Mesenchymal stem cell (in vitro differentiated cells and primary cell): ENCODE data around the gene CSPG5.

Source experiments
- DNase-seq: peaks from one replicate; pipeline ENCODE4 v3.0.0-alpha.2; 2013
- H2AFZ ChIP-seq: one replicate; pipeline ENCODE4 v1.6.1; 2013; ENCODE audit warnings: low read depth, mild to moderate bottlenecking, control low read depth, inconsistent platforms, low read length, moderate library complexity
- H2AK5ac ChIP-seq: 2 replicates; pipeline ENCODE4 v1.6.1; 2013; ENCODE audit warnings: low read length, moderate library complexity, mild to moderate bottlenecking, inconsistent platforms; ENCODE audit not compliant: severe bottlenecking
- H2BK120ac ChIP-seq: one replicate; pipeline ENCODE4 v1.6.1; 2013; ENCODE audit warnings: low read depth, mild to moderate bottlenecking, inconsistent platforms, low read length, moderate library complexity
- H2BK12ac ChIP-seq, 2 experiments: one replicate each; pipeline ENCODE4 v1.6.1; 2013; ENCODE audit warnings: inconsistent platforms in 2 of 2, low read length in 2 of 2, mild to moderate bottlenecking in 2 of 2, moderate library complexity in 2 of 2, control low read depth in 1 of 2
- H2BK15ac ChIP-seq: one replicate; pipeline ENCODE4 v1.6.1; 2013; ENCODE audit warnings: mild to moderate bottlenecking, low read depth, inconsistent platforms; ENCODE audit not compliant: poor library complexity, severe bottlenecking
- H2BK5ac ChIP-seq: 2 replicates; pipeline ENCODE4 v1.6.1; 2013; ENCODE audit warnings: low read depth, mild to moderate bottlenecking, low read length, control low read depth, inconsistent platforms; ENCODE audit not compliant: poor library complexity, severe bottlenecking
- H3K14ac ChIP-seq, 2 experiments: one replicate each; pipeline ENCODE4 v1.6.1; 2013; ENCODE audit warnings: inconsistent platforms in 2 of 2, low read length in 2 of 2, control low read depth in 1 of 2, mild to moderate bottlenecking in 1 of 2, moderate library complexity in 1 of 2
- H3K18ac ChIP-seq, 2 experiments: one replicate each; pipeline ENCODE4 v1.6.1; 2013; ENCODE audit warnings: inconsistent platforms in 2 of 2, low read length in 2 of 2, control low read depth in 1 of 2, low read depth in 1 of 2, mild to moderate bottlenecking in 1 of 2
- H3K23ac ChIP-seq, 2 experiments: one replicate each; pipeline ENCODE4 v1.6.1; 2013; ENCODE audit warnings: inconsistent platforms in 2 of 2, low read length in 2 of 2, mild to moderate bottlenecking in 2 of 2, moderate library complexity in 2 of 2, control low read depth in 1 of 2
- H3K27ac ChIP-seq: 2 replicates; pipeline ENCODE4 v1.5.1; 2013; ENCODE audit warnings: mild to moderate bottlenecking, moderate library complexity, low read length, control low read depth, inconsistent platforms; ENCODE audit not compliant: poor library complexity, severe bottlenecking
- H3K27me3 ChIP-seq, 2 experiments: 2 replicates each; pipeline versions ENCODE4 v1.6.1 to v1.7.0; 2013; ENCODE audit warnings: low read length in 2 of 2, mild to moderate bottlenecking in 2 of 2, moderate library complexity in 2 of 2, control low read depth in 1 of 2, inconsistent platforms in 1 of 2; ENCODE audit not compliant: control insufficient read depth in 1 of 2, insufficient read depth in 1 of 2
- H3K36me3 ChIP-seq, 2 experiments: 2 replicates each; pipeline versions ENCODE4 v1.6.1 to v1.7.0; 2013; ENCODE audit warnings: low read length in 2 of 2, control low read depth in 1 of 2, inconsistent platforms in 1 of 2, low read depth in 1 of 2, mild to moderate bottlenecking in 1 of 2; ENCODE audit not compliant: insufficient read depth in 2 of 2, control insufficient read depth in 1 of 2
- H3K4ac ChIP-seq, 2 experiments: one replicate each; pipeline ENCODE4 v1.6.1; 2013; ENCODE audit warnings: inconsistent platforms in 2 of 2, low read length in 2 of 2, mild to moderate bottlenecking in 2 of 2, moderate library complexity in 2 of 2, control low read depth in 1 of 2, low read depth in 1 of 2
- H3K4me1 ChIP-seq: 2 replicates; pipeline ENCODE4 v1.6.1; 2013; ENCODE audit warnings: low read depth, low read length, control low read depth; ENCODE audit not compliant: control insufficient read depth, insufficient read depth
- H3K4me2 ChIP-seq: 2 replicates; pipeline ENCODE4 v1.6.1; 2013; ENCODE audit warnings: low read length, mild to moderate bottlenecking, inconsistent platforms; ENCODE audit not compliant: poor library complexity, severe bottlenecking
- H3K4me3 ChIP-seq, 2 experiments: 2 replicates each; pipeline versions ENCODE4 v1.5.1 to v1.7.0; 2013; ENCODE audit warnings: low read length in 2 of 2, mild to moderate bottlenecking in 2 of 2, control low read depth in 1 of 2, low read depth in 1 of 2; ENCODE audit not compliant: insufficient read depth in 1 of 2
- H3K79me1 ChIP-seq: replicated peaks from 2 replicates; pipeline ENCODE4 v1.6.1; 2013; ENCODE audit warnings: mild to moderate bottlenecking, control low read depth, low read length, inconsistent platforms; ENCODE audit not compliant: poor library complexity, severe bottlenecking
- H3K9ac ChIP-seq: 2 replicates; pipeline ENCODE4 v1.7.0; 2013; ENCODE audit warnings: mild to moderate bottlenecking, low read length, moderate library complexity
- H3K9me3 ChIP-seq: 2 replicates; pipeline ENCODE4 v1.7.0; 2013; ENCODE audit warnings: mild to moderate bottlenecking, low read length; ENCODE audit not compliant: control insufficient read depth
- H4K8ac ChIP-seq: one replicate; pipeline ENCODE4 v1.6.1; 2013; ENCODE audit warnings: inconsistent platforms, mild to moderate bottlenecking, low read length, moderate library complexity
- H4K91ac ChIP-seq: one replicate; pipeline ENCODE4 v1.6.1; 2013; ENCODE audit warnings: mild to moderate bottlenecking, low read length, inconsistent platforms
- WGBS: methylation state at CpG from one replicate; pipeline ENCODE4 v1.1.7; 2013; ENCODE audit warnings: mixed read lengths; 5-methylcytosine and 5-hydroxymethylcytosine counted together

The CSPG5 gene

GRCh38 chr3:47578119-47578632 lies 489 bp downstream of the CSPG5 start:
- H2AK5ac ChIP-seq, result no peak overlapping the region
- H4K8ac ChIP-seq, result no peak overlapping the region
- H3K9ac ChIP-seq, result no peak overlapping the region
- H3K18ac ChIP-seq, result no peak overlapping the region
- no peak overlapping the region for H4K91ac ChIP-seq
- peak overlapping the region; percentile 89 for H3K4me2 ChIP-seq
- H3K4me1 ChIP-seq, result peaks cover 19% of the 10 kb centered on the region
- peak; percentile 19 for DNase-seq
- H3K9me3 ChIP-seq, result no peaks in the 10 kb centered on the region
- H2AFZ ChIP-seq, result peak overlapping the region; percentile 29
- no peak overlapping the region for H3K23ac ChIP-seq
- H2BK15ac ChIP-seq, result no peak overlapping the region
- no peaks in the 10 kb centered on the region for H3K36me3 ChIP-seq
- under 1% methylated on average over 34 of the region's 57 CpGs for WGBS
- H2BK12ac ChIP-seq, result no peak overlapping the region
- H2BK5ac ChIP-seq, result no peak overlapping the region
- H3K27ac ChIP-seq, result no peak overlapping the region
- no peak overlapping the region for H3K14ac ChIP-seq
- H3K79me1 ChIP-seq, result no peaks in the 10 kb centered on the region
- peak overlapping the region; percentile 47 to 59 for H3K4me3 ChIP-seq
- no peak overlapping the region for H2BK120ac ChIP-seq
- no peak overlapping the region for H3K4ac ChIP-seq
- peaks cover 33 to 64% of the 10 kb centered on the region in 2 experiments for H3K27me3 ChIP-seq

GRCh38 chr3:47577583-47578118 lies 1.0 kb downstream of the CSPG5 start:
- Histone ChIP-seq H3K4me1 (peaks cover 19% of the 10 kb centered on the region), H2AFZ (peak overlapping the region; percentile 29), H4K91ac (no peak overlapping the region), H3K27me3 (peaks cover 38 to 69% of the 10 kb centered on the region in 2 experiments), H2BK15ac (no peak overlapping the region), H3K79me1 (no peaks in the 10 kb centered on the region), H2BK5ac (no peak overlapping the region), H3K4me2 (peak overlapping the region; percentile 65), H4K8ac (peak overlapping the region; percentile 13), H3K18ac (no peak overlapping the region), H3K9me3 (no peaks in the 10 kb centered on the region), H3K4me3 (peak overlapping the region; percentile 43 to 47), H3K9ac (no peak overlapping the region), H2AK5ac (no peak overlapping the region), H2BK12ac (no peak overlapping the region), H3K4ac (no peak overlapping the region), H2BK120ac (no peak overlapping the region), H3K14ac (no peak overlapping the region), H3K27ac (no peak overlapping the region), H3K23ac (peak overlapping the region in 1 of 2 experiments; percentile 9), H3K36me3 (peaks cover 0 to 1% of the 10 kb centered on the region in 2 experiments)
- DNase-seq, result peak; percentile 26
- 18% methylated on average over 36 of the region's 49 CpGs for WGBS

DNA sequence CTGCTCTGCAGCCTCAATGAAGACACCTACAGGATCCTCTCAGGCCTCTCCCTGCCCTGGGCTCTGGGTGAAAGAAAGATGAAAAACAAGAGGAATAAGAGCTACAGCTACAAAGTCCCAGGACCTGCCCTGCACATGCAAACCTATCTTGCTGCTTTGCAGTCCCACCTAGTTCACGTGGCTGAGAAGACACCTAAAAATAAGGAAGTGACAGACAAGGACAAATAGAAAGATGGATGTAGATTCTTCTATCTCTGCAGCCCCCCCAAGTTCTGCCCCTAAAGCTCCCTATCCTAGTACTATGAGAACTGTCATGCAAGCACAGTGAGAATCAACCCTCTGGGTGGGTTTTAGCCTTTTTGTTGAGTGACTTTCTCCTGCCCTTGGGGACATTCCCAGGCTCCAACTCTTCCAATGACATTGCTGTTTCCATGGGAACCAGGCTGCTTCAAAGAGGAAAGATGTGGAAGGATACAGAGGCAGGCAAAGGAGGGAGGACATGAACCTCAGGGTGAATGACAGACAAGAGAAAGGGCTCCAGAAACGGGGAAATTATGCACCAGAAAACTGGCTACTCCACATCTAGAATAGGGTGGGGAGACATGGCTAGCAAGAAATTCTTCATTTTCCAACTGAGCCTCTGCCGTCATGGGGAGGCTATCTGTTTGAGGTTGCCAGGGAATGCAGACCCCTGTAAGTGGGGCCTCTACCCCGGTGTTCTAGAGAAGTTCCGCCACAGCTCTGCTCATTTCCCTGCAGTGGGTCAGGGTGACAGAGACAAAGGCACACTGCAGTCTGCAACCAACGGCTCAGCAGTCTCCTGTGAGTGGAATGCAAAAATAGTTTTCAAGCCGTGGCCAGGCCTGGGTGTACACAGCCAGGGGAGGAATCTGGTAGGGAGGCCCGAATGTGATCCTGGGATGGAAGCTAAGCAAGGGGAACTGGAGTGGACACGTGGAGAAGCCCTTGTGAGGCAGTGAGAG lies 5.2 kb downstream of the CSPG5 start:
- no peak overlapping the region for H3K23ac ChIP-seq
- H3K4me1 ChIP-seq, result peaks cover 11% of the 10 kb centered on the region
- H2BK15ac ChIP-seq, result no peak overlapping the region
- WGBS, result 79% methylated on average over 9 of the region's 9 CpGs
- no peak overlapping the region for H2BK5ac ChIP-seq
- H3K9me3 ChIP-seq, result no peaks in the 10 kb centered on the region
- peaks cover 39 to 67% of the 10 kb centered on the region in 2 experiments for H3K27me3 ChIP-seq
- H2BK12ac ChIP-seq, result no peak overlapping the region
- H3K14ac ChIP-seq, result no peak overlapping the region
- no peak overlapping the region for H3K27ac ChIP-seq
- no peak overlapping the region for H3K4me2 ChIP-seq
- no peak overlapping the region for H4K91ac ChIP-seq
- H2BK120ac ChIP-seq, result no peak overlapping the region
- no peak overlapping the region for H3K18ac ChIP-seq
- no peak overlapping the region for H2AFZ ChIP-seq
- H4K8ac ChIP-seq, result no peak overlapping the region
- peaks cover 0 to 3% of the 10 kb centered on the region in 2 experiments for H3K36me3 ChIP-seq
- DNase-seq, result no peak
- H2AK5ac ChIP-seq, result no peak overlapping the region
- H3K79me1 ChIP-seq, result no peaks in the 10 kb centered on the region
- no peak overlapping the region for H3K9ac ChIP-seq
- no peak overlapping the region for H3K4ac ChIP-seq
- H3K4me3 ChIP-seq, result no peak overlapping the region
